Myocyte (in vitro differentiated cells): ENCODE measurements around the gene GALNT13. TPM values are rescaled to one million over a fixed set of nuclear protein-coding genes. Genes with fewer than 3 reads are reported as not detected.

ENCODE experiments used
- DNase-seq: peaks from one replicate; pipeline ENCODE4 v3.0.0-alpha.2; 2012; ENCODE audit warnings: low read depth
- total RNA-seq: library from RNA; depleted of rRNA; stranded (reverse); fragments of >200 nt; gene quantifications from 2 replicates; pipeline ENCODE4 v1.2.3, GENCODE V29; 2014

GALNT13 gene
- total RNA-seq, 1 donor from 2014 or later = 2.2 TPM

- peak; percentile 15 for DNase-seq
These were observed 530.5 kb downstream of the GALNT13 start for GRCh38 chr2:154402213-154402612.

DNA sequence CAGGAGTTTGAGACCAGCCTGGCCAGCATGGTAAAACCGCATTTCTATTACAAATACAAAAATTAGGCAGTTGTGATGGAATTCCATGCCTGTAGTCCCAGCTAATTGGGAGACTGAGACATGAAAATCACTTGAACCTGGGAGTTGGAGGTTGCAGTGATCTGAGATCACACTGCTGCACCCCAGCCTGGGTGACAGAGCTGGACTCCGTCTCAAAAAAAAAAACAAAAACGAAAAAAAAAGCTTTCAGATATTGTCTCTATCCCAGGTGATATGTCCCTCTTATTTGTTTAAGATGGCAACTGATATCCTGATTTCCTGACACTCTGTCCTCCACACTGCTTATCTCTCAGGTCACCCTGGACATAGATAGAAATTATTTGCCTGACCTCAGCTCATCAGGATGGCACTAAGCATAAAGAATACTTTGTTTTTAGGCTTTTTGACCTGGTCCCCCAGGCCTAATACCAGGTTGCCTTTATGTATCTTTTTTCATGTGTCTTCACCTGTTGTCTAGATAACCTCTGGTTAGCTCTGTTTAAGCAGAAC, 531.6 kb downstream of the GALNT13 start:
- DNase-seq = no peak

GRCh38 chr2:154408786-154409185, 537.1 kb downstream of the GALNT13 start:
- no peak for DNase-seq

- no peak for DNase-seq
These were observed 550.5 kb downstream of the GALNT13 start for GRCh38 chr2:154422251-154422650.

- peak; percentile 37 for DNase-seq
These were observed 554.3 kb downstream of the GALNT13 start for GRCh38 chr2:154425994-154426393.

DNA sequence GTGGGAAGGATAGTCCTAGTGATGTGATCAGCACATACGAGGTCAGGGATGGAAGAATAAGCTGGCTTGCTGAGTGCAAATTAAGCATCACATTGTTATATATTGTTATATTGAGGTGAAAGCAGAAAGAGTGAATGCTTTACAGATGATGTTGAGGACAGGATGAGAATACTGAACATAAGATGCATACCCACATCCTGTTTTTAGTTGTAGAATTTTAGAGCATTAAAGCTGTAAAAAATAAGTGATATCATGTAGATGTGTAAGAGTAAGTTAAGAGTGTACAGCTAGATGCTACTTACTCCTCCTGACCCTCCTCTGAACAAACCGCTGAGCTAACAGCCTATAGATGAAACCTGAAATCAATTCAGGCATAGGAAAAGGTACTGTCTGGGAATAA, 555.7 kb downstream of the GALNT13 start:
- DNase-seq = no peak

DNA sequence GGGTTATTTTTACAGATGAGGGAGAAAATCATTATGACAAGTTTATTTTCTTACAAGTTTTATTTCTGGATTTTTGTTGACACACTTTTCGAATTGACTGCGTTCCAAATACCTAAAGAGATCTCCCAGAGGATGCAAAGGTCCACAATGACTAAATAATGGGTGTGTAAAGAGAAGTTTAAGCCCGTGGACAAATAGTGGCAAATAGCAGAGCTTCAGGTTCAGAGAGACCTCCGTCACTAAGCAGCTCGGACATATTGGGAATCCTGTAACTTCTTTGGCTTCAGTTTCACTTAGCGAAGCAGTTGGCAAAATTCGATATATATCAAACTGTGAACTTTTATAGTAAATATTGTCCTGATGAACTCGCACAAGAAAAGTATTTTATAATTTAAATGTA, 556.3 kb downstream of the GALNT13 start:
- DNase-seq = no peak

GRCh38 chr2:154433010-154433409, 561.3 kb downstream of the GALNT13 start:
- DNase-seq = no peak

- DNase-seq = no peak
These were observed 565.4 kb downstream of the GALNT13 start for GRCh38 chr2:154437104-154437503.

DNA sequence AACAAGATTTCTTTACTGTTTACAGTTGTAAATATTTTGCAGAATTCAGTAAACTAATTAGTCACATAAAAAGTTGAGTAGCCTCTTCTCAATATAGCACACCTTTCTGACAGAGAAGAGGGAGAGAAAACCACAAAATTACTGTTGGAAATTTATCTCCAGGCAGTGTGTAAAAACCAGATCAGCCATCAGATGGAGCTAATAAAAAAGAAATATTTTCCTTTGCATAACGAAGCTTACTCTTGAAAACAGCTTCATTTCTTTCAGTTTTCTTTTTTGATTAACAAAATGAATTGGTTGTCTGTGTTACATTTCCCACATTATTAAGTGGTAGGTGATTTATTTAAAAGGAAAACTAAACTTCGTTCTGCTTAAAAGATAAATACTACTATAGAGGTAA, 567.4 kb downstream of the GALNT13 start:
- DNase-seq = peak; percentile 26

GRCh38 chr2:154443919-154444318, 572.2 kb downstream of the GALNT13 start:
- DNase-seq = no peak

DNA sequence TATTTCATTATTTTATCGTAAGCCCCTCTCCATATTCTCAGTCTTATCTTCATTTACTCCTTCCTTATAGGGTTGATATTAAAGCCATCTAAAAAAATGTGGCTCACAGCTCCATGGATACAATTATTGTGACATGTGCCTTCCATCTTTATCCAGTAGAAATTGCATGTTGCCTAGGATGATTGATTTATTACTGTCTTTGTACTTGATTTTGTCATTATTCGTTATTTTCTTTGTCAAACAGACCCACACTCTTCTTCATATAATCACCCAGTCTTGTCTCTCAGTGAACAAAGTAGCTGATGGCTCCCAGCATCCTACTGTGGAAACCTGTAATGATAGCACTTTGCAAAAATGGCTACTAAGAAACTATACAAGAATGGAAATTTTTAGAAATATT, 574.6 kb downstream of the GALNT13 start:
- DNase-seq = no peak

GRCh38 chr2:154447727-154448418, 576.2 kb downstream of the GALNT13 start:
- no peak for DNase-seq

DNA sequence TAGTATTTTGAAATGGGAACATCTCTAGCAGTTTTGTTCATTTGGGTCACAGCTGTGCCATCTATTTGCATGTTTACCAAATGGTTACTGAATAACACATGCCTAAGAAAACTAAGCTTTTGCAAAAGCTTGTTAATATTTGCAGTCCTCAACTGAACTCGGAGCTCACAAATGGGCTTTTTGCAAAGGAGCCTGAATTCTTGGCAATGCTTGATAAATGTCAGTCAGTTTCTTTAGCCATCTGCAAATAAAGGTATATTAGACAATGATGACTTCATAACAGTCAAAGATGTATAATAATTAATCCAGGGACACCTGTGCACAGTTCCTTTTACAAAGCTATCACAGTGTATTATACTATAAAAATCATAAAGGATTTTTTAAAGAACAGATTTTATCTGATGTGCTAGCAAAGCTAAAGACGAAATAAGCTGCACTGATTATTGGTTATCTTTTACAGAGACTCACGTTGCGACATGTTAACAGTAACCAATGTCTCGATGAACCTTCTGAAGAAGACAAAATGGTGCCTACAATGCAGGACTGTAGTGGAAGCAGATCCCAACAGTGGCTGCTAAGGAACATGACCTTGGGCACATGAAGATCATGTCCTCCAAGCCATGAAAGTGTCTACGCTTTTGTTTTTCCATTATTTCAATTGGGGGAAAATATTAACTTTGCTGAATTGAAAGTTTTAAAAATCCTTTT, 578.4 kb downstream of the GALNT13 start:
- DNase-seq = no peak

DNA sequence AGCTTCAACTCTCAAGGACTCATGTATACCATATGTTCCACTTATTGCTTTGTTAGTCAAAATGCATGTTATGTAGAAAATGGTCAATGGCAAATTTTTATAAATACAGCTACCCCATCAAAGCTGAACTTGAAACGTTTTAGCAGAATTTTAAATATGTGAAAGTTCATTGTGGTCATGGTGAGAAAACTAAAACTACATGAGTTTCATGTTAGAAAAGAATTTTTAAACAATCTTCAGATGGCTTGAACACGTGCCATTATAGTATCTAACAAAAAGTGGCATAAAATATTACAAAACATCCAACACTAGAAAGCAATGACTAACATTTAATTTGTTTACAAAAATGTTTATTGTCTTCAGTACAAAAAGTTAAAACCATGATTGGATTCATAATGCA, 580.7 kb downstream of the GALNT13 start:
- DNase-seq = no peak

- peak; percentile 61 for DNase-seq
These were observed 581.3 kb downstream of the GALNT13 start for GRCh38 chr2:154452906-154453493.

DNA sequence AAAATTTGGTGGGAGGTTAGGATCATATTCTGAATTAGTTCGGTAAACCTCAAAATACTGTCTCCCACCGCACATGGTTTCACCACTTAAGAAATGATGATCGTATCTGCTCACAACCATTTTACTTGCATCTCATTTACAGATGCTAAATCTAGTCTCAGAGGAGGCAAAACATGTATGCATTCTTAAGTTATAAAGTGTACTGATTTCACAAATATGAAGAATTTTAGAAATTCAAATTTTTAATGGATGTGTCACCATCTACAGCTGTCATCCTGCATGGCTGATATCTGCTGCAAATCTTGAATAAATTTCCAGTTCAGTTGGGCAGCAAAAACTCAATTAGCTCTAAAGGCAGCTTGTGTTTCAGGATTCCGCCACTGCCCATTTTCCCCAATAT, 583.4 kb downstream of the GALNT13 start:
- peak; percentile 34 for DNase-seq

- DNase-seq = peak; percentile 49
These were observed 584.1 kb downstream of the GALNT13 start for GRCh38 chr2:154455866-154456265.

DNA sequence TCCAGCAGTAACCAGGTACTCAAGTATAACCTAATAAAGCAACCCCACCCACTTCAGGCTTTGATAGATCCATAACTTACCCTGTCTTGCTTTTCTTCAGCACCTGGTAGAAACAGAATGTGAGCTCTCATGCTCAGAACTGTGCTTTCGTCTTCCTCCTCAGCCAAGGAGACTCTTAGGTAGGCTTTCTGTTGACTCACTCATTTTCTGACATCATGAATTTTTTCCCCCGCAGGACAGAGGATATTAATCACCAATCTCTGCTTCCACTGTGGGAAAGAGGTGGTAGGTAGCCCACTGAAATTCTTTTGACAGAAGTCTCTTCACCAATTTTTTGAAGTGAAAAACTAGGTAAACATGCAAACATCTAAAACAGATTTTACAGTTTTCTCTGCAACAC, 585.6 kb downstream of the GALNT13 start:
- no peak for DNase-seq

DNA sequence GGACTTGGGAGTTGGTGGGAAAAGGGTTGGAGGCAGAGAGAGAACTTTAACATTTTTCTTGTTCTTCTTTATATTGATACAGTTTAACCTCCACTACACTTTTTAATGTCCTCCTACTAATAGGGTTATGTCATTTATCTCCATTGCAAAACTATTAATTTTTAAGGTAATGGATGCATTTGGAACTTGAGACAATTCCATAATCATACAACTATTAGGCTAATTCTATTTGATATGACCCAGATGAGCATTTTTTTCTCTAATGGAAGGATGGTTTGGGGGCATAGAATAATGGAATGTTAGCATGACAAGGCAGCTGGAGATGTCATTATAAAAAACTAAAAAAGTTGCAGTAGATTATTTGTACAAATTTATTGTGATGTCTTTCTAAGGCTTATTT, 587.6 kb downstream of the GALNT13 start:
- DNase-seq = no peak

- DNase-seq = no peak
These were observed 590.9 kb downstream of the GALNT13 start for GRCh38 chr2:154462634-154463033.

- peak; percentile 50 for DNase-seq
These were observed 594.5 kb downstream of the GALNT13 start for GRCh38 chr2:154466226-154466625.
